GM18520 (cell line): ENCODE data around the gene SEZ6L2.

ENCODE experiments used
- ATAC-seq: cut with Tn5 transposase; IDR thresholded peaks from one replicate; pipeline ENCODE4 v1.9.1; 2021; ENCODE audit not compliant: unreplicated experiment

SEZ6L2 gene

DNA sequence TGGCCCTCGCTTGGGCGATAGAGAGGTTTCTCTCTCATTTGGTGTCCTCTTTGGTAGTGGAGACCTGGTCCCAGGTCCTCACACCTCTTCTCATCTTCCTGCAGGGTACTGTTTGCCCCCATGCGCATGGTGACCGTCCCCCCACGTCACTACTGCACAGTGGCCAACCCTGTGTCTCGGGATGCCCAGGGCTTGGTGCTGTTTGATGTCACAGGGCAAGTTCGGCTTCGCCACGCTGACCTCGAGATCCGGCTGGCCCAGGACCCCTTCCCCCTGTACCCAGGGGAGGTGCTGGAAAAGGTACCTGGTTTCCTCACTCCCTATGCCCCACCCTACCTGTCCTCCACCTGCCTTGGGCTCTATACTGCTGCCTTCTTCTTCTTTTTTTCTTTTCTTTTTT is 68.6 kb downstream of the SEZ6L2 start:
- ATAC-seq: no peak

DNA sequence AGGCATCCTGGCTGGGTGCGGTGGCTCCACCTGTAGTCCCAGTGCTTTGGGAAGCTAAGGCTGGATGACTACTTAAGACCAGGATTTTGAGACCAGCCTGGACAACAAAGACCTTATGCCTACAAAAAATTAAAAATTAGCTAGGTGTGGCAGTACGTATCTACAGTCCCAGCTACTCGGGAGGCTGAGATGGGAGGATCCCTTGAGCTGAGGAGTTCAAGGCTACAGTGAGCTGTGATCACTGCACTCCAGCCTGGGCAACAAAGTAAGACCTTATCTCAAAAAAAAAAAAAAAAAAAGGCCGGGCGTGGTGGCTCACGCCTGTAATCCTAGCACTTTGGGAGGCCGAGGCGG is 73.0 kb downstream of the SEZ6L2 start:
- no peak for ATAC-seq

- ATAC-seq: no peak
Observed at GRCh38 chr16:29825145-29826044, 74.0 kb downstream of the SEZ6L2 start.

- no peak for ATAC-seq
Observed at GRCh38 chr16:29824589-29825144, 74.7 kb downstream of the SEZ6L2 start.

- ATAC-seq: no peak
Observed at GRCh38 chr16:29821643-29822115, 77.7 kb downstream of the SEZ6L2 start.
